Lower leg skin (tissue), 3 donors: ENCODE data around the gene SH2D3C.

Experiments
- CTCF ChIP-seq, 3 donors: fragments of 450-650 bp; IDR thresholded peaks; one replicate each; pipeline ENCODE4 v1.5.1; 2016; ENCODE audit warnings: antibody characterized with exemption in 3 of 3, mild to moderate bottlenecking in 3 of 3, moderate library complexity in 2 of 3
- POLR2A ChIP-seq, 2 donors: fragments of 450-650 bp; IDR thresholded peaks; one replicate each; pipeline ENCODE4 v1.6.1; 2016 to 2017; ENCODE audit warnings: antibody characterized with exemption in 2 of 2, mild to moderate bottlenecking in 1 of 2, moderate library complexity in 1 of 2

DNA sequence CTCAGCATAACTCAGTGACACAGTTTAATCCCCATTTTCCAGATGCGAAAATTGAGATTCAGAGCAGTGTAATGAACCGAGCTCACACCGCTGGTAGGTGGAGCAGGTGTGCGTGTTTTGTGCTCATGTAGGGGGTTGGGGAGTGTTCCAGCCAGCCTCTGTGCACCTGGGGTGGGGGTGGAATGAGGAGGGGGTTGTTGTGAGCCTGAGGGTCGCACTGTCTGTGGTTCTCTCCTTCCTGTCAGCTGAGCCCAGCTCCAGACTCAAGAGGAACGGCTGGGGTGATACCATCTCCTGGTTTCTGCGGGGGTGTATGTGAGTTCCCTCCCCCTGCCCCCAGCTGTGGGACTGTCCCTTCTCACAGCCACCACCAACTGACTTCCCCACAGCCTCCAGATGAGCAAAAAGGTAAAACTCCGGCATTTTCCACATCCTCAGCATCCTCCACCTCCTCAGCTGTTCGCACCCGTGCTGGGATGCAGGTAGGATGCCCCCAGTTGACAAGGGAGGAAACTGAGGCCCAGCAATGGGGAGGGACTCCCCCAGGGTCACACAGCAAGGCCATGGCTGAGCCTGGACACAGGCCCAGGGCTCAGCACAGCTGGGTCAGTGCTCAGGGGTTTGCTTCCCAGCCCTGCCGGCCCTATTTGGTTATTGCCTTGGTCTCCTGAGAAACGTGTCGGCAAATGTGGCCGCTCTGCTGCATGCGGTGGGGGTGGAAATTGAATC lies 2.1 kb downstream of the SH2D3C start:
- TF ChIP-seq CTCF (IDR thresholded peaks at IDR 0.05), result no peak
- no peak for TF ChIP-seq POLR2A (IDR thresholded peaks at IDR 0.05)
